Hematopoietic multipotent progenitor cell treated with erythropoietin and hydrocortisone succinate and interleukin-3 and kit ligand, for 4 days (in vitro differentiated cells): ENCODE results near the gene TEX51.
A peak's percentile ranks its signal among the peaks of the same experiment; 100 is the strongest.

Experiments used
- DNase-seq: peaks from one replicate; pipeline ENCODE4 v3.0.0-alpha.2; 2015

TEX51 gene

DNA sequence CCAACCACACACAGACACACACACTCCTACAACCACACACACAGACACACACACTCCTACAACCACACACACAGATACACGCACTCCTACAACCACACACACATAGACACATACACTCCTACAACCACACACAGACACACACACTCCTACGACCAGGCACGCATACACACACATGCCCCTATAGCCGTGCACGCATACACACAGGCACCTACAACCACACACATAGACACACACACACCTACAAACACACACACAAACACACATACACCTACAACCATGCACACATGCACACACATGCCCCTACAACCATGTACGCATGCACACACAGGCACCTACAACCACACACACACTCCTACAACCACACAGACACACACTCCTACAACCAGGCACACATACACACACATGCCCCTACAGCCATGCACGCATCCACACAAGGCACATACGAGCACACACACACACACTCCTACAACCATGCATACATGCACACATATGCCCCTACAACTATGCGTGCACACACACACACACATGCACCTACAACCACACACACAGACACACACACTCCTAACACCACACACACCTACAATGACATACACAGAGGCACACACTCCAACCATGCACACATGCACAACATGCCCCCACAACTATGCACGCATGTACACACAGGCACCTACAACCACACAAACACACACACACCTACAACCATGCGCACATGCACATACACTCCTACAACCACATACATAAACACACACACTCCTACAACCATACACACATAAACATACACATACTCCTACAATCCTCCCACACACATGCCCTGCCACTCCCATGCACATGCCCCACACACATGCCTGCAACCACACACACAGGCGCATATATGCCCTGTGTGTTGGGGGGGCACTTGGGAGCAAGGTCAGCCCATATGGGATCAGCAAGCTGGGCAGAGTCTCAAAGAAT, 19.1 kb upstream of the TEX51 start:
- no peak for DNase-seq

GRCh38 chr2:126880324-126880723, 18.4 kb upstream of the TEX51 start:
- DNase-seq, result no peak

DNA sequence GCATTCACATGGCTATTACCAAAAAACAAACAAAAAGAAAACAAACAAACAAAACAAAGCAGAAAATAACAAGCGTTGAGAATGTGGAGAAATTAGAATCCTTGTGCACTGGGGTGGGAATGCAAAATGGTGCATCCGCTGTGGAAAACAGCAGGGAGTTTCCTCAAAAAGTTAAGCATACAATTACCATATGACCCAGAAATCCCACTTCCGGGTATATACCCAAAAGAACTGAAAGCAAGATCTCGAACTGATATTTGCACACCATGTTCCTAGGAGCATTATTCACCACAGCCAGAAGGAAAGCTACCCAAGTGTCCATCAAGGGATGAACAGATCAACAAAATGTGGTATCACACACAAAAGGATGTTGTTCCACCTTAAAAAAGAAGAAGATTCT, 17.9 kb upstream of the TEX51 start:
- DNase-seq, result no peak

DNA sequence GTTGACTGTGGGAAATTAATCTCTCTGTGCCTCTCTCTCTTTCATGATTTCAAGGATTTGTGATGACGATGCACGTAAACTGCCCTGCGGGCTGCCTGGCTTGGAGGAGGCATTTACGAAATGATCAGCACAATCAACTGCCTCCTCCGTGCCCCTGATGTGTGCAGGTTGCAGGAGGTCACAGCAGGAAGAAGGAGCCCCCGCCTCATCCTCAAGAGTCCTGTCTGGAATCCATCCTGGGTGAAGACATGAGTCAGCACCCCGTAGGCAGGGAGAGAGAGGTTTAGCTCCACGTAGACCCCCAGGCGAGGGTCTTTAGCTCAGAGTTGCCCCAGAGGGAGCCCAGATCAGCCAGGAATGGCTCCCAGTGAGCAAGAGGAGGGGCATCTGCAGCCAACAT, 17.1 kb upstream of the TEX51 start:
- no peak for DNase-seq

DNA sequence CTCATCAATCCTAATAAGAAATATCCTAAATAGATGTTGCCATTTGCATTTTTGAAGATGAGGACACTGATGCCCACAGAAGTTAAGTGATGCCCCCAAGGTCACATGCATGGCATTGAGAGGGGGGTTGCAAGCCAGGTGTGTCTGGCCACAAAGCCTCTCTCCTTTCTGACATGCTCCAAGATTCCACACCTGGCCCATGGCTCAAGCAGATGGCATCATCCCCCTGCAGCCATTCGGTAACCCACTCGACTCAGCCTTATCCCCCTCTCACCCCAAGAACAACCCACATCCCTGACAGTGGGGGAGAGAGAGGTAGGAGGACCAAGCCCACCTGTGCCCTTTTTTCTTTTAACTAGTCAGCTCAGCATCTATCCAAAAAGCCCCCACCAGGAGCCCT, 16.5 kb upstream of the TEX51 start:
- DNase-seq, result no peak

DNA sequence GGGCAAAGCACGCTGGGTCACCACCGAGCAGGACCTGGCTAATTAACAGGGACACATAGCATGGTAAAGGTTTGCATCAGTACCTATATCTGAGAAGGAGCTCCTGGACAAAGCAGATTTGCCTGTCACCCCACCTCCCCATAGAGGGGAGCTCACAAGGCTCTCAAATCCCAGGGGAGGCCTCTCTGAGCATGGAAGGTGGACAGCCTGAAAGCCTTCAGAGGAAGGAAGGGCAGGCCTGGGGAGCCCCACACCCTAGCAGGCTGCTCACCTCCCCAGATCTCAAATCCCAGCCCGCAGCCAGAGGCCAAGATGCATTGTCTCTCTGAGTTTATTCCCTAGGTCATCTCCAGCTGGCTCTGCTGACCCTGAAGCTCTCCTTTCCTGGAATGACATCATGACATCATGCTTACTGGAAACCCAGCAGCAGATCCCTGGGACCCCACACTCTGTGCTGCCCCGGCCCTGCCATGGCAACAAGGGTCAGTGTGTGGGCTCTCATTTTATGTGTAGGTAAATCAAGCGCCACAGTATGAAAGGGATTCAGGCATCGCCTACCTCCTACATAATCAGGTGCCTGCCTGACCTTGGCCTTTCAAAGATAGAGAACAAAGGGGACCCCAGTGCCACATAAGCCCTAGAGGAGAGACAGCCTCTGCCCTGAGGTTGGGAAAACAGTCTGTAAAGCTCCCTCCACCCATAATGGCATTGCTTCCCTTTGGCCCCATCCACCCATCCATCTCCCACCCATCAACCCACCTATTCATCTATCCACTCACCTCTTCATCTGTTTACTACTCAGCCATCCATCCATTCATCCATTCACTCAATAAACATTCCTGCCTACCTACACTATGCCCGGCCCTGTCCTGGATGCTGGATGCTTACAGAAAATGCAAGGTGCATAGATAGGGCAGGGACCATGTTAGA, 15.7 kb upstream of the TEX51 start:
- DNase-seq, result no peak

- DNase-seq, result no peak
These were observed 15.0 kb upstream of the TEX51 start for GRCh38 chr2:126883666-126884040.

DNA sequence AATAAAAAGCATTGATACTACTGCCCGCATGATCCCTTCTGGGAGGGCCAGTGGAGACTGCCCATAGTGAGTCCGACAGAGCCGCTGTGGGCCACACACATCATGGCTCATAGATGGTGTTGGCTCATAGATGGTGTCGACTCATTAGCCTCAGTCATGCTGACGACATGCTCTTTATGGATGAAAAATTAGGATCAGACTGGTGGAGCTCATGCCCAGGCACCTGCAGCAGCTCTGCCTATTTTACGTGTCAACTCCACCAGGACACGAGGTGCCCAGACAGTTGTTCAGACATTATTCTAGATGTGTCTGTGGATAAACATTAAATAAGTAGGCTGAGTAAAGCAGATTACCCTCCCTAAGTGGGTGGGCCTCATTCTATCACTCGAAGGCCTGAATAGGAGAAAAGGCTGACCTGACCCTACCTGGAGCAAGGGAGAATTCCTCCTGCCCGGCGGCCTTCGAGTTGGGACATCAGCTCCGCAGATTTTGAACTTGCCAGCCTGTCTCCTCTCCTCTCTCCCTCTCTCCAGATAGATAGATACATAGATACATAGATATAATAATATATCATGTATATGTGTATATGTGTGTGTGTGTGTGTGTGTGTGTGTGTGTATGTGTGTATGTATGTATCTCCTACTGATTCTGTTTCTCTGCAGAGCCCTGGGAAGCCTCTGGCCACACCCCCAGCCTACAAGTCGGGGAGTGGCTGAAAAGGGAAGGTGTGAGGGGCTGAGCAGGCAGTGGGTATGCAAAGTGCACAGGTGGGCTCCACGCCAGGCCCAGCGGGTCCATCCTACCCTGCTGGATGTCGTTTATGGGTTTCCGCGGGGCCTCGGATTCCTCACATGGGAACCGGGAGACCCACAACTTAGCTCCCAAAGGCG, 13.6 kb upstream of the TEX51 start:
- DNase-seq, result no peak

DNA sequence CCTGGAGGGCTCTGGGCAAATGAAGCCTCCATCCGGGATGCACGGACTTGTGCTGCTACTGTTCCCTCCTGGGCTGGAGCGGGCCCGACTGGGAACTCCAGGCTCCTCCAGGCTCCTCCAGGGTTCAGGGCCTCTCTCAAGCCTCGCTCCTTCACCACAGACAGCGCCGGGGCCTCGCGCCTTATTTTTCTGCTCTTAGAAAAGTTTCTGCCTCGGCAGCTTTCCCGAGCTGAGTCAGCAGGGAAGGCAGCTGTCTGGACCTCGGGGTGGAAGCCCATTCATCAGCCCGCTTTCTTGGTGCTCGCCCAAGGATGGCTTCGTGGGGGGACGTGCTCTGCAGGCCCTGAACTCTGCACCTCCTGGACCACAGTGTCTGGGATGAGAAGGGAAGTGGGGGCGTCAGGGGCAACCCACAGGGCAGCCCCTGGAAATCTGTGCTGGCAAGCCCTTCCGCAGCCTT, 12.9 kb upstream of the TEX51 start:
- no peak for DNase-seq

GRCh38 chr2:126886211-126886915, 12.3 kb upstream of the TEX51 start:
- DNase-seq, result peak; percentile 82

- DNase-seq, result peak; percentile 4
These were observed 11.8 kb upstream of the TEX51 start for GRCh38 chr2:126886916-126887280.

DNA sequence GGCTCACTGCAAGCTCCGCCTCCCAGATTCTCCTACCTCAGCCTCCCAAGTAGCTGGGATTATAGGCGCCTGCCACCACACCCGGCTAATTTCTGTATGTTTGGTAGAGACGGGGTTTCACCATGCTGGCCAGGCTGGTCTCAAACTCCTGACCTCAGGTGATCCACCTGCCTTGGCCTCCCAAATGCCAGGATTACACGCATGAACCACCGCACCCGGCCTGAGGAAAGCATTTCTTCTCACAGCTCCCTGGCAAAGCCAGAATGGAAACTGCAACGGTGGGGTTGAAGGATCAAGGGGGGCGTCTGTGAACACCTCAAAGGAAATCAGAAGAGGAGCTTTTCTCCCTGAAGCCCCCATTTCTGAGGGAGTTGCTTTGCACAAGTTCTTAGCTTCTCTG, 11.2 kb upstream of the TEX51 start:
- no peak for DNase-seq

DNA sequence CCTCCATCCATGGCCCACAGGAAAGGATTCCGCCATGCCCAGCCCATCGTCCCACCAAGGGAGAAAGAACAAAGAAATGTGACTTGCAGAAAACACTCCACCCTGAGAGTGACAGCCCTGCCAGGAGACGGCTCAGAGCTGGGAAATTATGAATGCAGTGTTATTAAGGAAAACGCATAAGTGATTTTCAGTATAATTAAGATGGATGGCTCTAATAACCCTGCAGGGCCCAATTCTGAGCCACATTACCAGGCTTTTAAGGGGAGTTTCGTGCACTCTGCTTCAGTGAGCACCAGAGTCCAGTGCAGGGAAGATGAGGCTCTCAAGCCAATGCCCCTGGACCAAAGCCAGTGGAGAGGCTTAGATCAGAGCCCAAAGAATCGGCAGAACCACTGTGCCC, 10.6 kb upstream of the TEX51 start:
- no peak for DNase-seq

GRCh38 chr2:126889071-126889470, 9.6 kb upstream of the TEX51 start:
- no peak for DNase-seq

GRCh38 chr2:126889496-126890135, 9.1 kb upstream of the TEX51 start:
- DNase-seq, result no peak

DNA sequence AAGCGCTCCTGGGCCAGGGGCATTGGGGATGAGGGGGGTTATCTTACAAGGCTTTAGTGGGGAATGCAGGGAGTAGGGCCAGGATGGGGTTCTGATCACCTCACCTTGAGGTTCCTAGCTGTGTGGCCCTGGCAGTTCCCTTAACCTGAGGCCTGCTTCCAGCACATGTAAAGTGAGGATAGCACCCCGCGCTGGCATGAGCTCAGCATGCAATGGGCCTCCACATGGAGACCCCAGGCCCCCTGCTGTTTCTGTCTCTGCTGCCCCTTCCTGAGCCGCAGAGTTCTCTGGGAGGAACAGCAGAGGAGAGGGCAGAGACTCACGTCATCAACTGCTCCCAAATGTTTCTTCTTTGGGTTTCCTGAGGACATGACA, 8.6 kb upstream of the TEX51 start:
- no peak for DNase-seq

GRCh38 chr2:126890551-126891450, 7.9 kb upstream of the TEX51 start:
- no peak for DNase-seq

DNA sequence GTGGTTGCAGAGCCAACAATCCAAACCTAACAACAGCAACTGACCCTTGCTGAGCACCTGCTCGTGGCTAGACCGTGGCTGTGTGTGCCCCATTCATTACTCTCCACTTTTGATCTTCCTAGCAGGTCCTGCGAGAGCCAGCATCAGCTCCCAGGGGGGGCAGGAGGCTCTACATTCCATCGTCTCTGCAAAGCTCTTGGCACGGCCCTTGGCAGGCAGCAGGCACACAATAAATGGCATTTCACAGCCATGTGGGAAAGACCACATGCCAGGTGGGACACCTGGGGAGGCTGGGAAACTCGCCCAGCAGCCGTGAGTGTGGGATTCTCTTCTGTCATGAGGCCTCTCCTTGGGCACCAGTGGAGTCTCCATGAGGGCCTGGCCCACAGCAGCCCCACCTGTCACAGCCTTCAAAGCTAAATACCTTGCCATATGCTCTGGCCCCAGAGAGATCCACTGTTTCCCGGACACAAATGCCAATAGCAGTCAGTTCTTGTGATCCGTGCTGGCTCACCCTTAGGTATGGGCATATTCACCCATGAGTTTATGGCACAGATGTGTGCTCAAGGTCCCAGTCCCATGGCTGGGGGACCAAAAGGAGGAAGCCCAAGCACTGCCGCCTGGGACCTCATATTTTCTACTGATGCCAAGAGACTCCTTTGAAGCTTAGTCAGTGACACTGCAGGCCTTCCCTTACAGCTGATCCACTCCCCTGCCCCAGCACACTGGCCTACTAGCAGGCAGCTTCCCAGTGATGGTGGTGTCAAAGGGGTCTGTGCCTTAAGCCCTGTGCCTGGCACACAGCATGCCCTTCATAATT, 6.8 kb upstream of the TEX51 start:
- no peak for DNase-seq

GRCh38 chr2:126893153-126893552, 5.5 kb upstream of the TEX51 start:
- DNase-seq, result no peak

GRCh38 chr2:126893606-126894005, 5.1 kb upstream of the TEX51 start:
- DNase-seq, result no peak
